Body of pancreas (tissue), 4 donors: ENCODE results near the gene KNCN. TPM values are rescaled to one million over a fixed set of nuclear protein-coding genes. Genes with fewer than 3 reads are reported as not detected.

Source experiments
- ATAC-seq: fragments of 150-250 bp; one replicate; pipeline ENCODE4 v1.9.1; 2016
- DNase-seq, 4 donors: peaks; one replicate each; pipeline ENCODE4 v3.0.0-alpha.2; 2019
- H3K27ac ChIP-seq, 4 donors: fragments of 200-600 bp; sonication (generic); 1 replicate in 3 of 4; 2 replicates in 1 of 4; pipeline versions ENCODE4 v1.5.1 to v1.6.1; 2016 to 2019; ENCODE audit warnings: mild to moderate bottlenecking in 1 of 4, mixed read lengths in 1 of 4, moderate library complexity in 1 of 4
- H3K27me3 ChIP-seq, 2 donors: fragments of 200-600 bp; sonication (generic); one replicate each; pipeline ENCODE4 v1.6.0; 2016; ENCODE audit warnings: mild to moderate bottlenecking in 1 of 2
- H3K36me3 ChIP-seq, 2 donors: fragments of 200-600 bp; sonication (generic); replicated peaks in 1 of 2; 2 replicates each; pipeline ENCODE4 v1.5.1; 2016; ENCODE audit warnings: low read depth in 2 of 2; ENCODE audit not compliant: insufficient read depth in 1 of 2
- H3K4me1 ChIP-seq: fragments of 200-600 bp; sonication (generic); one replicate; pipeline ENCODE4 v1.6.0; 2016
- H3K4me3 ChIP-seq, 2 donors: fragments of 200-600 bp; sonication (generic); 1 replicate in 1 of 2; 2 replicates in 1 of 2; pipeline ENCODE4 v1.5.1; 2016 to 2019
- H3K9me3 ChIP-seq, 3 donors: fragments of 200-600 bp; sonication (generic); 1 replicate in 2 of 3; 2 replicates in 1 of 3; pipeline ENCODE4 v1.5.1; 2016
- CTCF ChIP-seq, 7 experiments: fragments of 450-650 bp in 4 of 7; fragments of 200-600 bp in 3 of 7; sonication (generic) in 3 of 7; IDR thresholded peaks; one replicate each; pipeline ENCODE4 v1.5.1; 2016 to 2019; ENCODE audit warnings: antibody characterized with exemption in 7 of 7
- POLR2A ChIP-seq, 3 donors: fragments of 450-650 bp; IDR thresholded peaks; one replicate each; pipeline ENCODE4 v1.6.1; 2016; ENCODE audit warnings: antibody characterized with exemption in 3 of 3, mild to moderate bottlenecking in 2 of 3
- WGBS, 2 donors: methylation state at CpG; one replicate each; pipeline ENCODE4 v1.1.5; 2017; 5-methylcytosine and 5-hydroxymethylcytosine counted together
- intact Hi-C: fragments of 100-400 bp; cut with DNase I; formaldehyde crosslinking; loops from one replicate; pipeline ENCODE4 v1.15.1; 2023
- total RNA-seq, 2 donors: library from RNA; depleted of rRNA; stranded (reverse); fragments of >200 nt; gene quantifications; one replicate each; pipeline ENCODE4 v1.1.0, GENCODE V29; 2016

Gene KNCN
- total RNA-seq, 2 donors from 2014 or later = not detected

GRCh38 chr1:46522184-46522968, 29.1 kb downstream of the KNCN start:
- intact Hi-C loops = no loop called here

GRCh38 chr1:46521414-46521813, 30.0 kb downstream of the KNCN start:
- Histone ChIP-seq H3K9me3 (no peaks in the 10 kb centered on the region), H3K4me3 (no peak overlapping the region), H3K27ac (no peak overlapping the region), H3K4me1 (peaks cover 24% of the 10 kb centered on the region), H3K27me3 (no peaks in the 10 kb centered on the region), H3K36me3 (no peaks in the 10 kb centered on the region)
- ATAC-seq = no peak
- DNase-seq = no peak
- TF ChIP-seq POLR2A (IDR thresholded peaks at IDR 0.05) (no peak), CTCF (IDR thresholded peaks at IDR 0.05) (no peak)
- intact Hi-C loops = no loop called here
- 81 to 86% methylated on average over 2 of the region's 2 CpGs for WGBS, 2 donors

More at GRCh38 chr1:46522184-46522968, 29.1 kb downstream of the KNCN start:
- Histone ChIP-seq H3K4me1 (peaks cover 15% of the 10 kb centered on the region), H3K27ac (peak overlapping the region in 3 of 4 donors; percentile 43 to 51 (median 43)), H3K27me3 (no peaks in the 10 kb centered on the region), H3K9me3 (no peaks in the 10 kb centered on the region), H3K36me3 (no peaks in the 10 kb centered on the region), H3K4me3 (no peak overlapping the region)
- WGBS, 2 donors = 23 to 25% methylated on average over 16 of the region's 16 CpGs
- ATAC-seq (peak; percentile 68), DNase-seq (peak; percentile 33 to 65 (median 58))
- no peak for TF ChIP-seq POLR2A (IDR thresholded peaks at IDR 0.05)
- TF ChIP-seq CTCF (IDR thresholded peaks at IDR 0.05) = no peak

GRCh38 chr1:46520063-46520911, 31.2 kb downstream of the KNCN start:
- TF ChIP-seq POLR2A (IDR thresholded peaks at IDR 0.05) = no peak
- TF ChIP-seq CTCF (IDR thresholded peaks at IDR 0.05) = no peak
- Histone ChIP-seq H3K9me3 (no peaks in the 10 kb centered on the region), H3K27ac (no peak overlapping the region), H3K27me3 (no peaks in the 10 kb centered on the region), H3K4me3 (no peak overlapping the region), H3K4me1 (peaks cover 27% of the 10 kb centered on the region), H3K36me3 (no peaks in the 10 kb centered on the region)
- intact Hi-C loops = no loop called here
- WGBS, 2 donors = 83 to 84% methylated on average over 11 to 15 of the region's 15 CpGs
- ATAC-seq (no peak), DNase-seq (no peak)

GRCh38 chr1:46519209-46519608, 32.2 kb downstream of the KNCN start:
- no peak for TF ChIP-seq POLR2A (IDR thresholded peaks at IDR 0.05)
- no peak for TF ChIP-seq CTCF (IDR thresholded peaks at IDR 0.05)
- Histone ChIP-seq H3K4me3 (no peak overlapping the region), H3K4me1 (peaks cover 27% of the 10 kb centered on the region), H3K36me3 (no peaks in the 10 kb centered on the region), H3K9me3 (no peaks in the 10 kb centered on the region), H3K27ac (no peak overlapping the region), H3K27me3 (no peaks in the 10 kb centered on the region)
- intact Hi-C loops = no loop called here
- DNase-seq = no peak
- WGBS, 2 donors = 63 to 68% methylated on average over 4 of the region's 4 CpGs
- no peak for ATAC-seq
